SK-N-MC (cell line): ENCODE results near the gene EYA3.

Source experiments
- EZH2 ChIP-seq: fragments of 200-600 bp; sonication (generic); IDR thresholded peaks from one replicate; pipeline ENCODE4 v1.6.1; 2017; ENCODE audit warnings: antibody characterized with exemption
- POLR2AphosphoS5 ChIP-seq: IDR thresholded peaks from 2 replicates; pipeline ENCODE4 v1.6.1; 2012; ENCODE audit warnings: mild to moderate bottlenecking, low read depth, low read length, borderline replicate concordance

DNA sequence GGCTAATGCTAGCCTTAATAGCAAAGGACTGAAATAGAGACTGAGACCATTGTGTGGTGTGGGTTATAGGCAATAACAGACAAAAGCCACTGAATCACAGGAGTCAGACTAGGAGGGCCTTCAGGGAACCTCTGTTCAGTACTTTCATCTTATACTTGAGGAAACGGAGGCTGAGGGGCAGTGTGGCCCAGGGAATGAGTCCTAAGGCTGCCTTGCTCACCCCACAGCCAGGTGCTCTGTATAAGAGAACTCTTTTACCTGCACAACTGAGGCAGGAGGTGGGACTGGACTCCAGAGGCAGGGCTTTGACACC, 150.9 kb downstream of the EYA3 start:
- TF ChIP-seq EZH2 (no peak), POLR2AphosphoS5 (no peak)
